ENCODE measurements around the gene PANX1.

Gene PANX1

DNA sequence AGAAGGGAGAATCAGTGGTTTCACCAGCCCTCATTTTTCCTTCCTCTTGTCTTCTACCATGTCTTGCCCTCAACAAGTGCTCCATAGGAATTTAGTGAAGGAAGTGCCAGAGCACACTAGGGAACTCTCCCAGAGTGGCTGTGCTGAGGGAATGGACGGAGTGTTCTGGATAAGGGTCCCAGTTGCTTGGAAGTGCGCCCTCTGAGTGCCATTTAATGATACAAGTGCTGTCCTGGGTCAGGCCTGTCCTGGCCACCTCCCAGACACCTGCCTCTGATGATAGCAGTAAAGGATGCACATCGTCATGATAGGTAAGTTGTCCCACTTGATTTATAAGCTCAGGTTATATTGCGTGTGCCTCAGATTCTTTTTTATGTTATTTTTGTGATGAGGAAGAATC, 5.1 kb downstream of the PANX1 start:
- TF ChIP-seq POLR2A (IDR thresholded peaks at IDR 0.05; ENCODE audit: low read length) (no peak), GATA1 (IDR thresholded peaks at IDR 0.05; ENCODE audit: low read depth, low read length) (no peak)
- DNase-seq = no peak

DNA sequence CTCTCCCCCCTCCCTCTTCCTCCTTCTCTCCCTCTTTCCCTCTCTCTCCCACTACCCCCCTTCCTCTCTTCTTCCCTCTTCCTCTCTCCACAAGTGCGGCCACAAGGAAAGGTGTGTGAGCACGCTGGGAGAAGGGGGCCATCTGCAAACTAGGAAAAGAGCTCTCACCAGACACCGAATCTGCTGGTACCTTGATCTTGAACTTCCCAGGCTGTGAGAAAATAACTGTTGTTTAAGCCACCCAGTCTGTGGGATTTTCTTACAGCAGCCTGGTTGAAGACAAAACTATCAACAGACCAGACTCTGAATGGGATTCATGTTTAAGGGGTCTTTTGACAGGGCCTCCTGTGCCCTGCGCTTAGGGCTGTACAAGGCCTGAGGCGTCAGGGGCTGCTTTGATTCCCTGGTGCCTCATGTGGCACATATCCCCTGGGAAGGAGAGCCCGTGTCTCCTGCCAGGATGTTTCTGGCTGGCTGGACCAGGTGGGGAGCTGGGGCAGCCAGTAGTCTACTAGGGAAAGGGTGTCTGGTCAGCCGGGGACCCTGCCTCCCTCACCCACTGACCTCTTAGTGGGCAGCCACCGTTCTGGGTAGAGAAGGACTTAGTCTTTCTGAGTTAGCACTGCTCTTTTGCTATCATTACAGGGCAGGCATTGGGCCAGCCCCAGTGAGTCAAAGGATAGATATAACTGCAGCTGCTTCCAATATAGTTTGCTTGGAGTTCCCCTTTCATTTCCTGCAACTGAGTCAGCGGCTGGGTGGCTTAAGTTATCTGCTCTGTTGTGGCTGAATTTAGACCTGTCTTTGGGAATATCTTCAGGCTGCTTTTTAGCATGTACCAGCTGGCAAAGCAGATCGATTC, 6.2 kb downstream of the PANX1 start:
- DNase-seq = peak; percentile 49 to 75
- TF ChIP-seq GATA1 (IDR thresholded peaks at IDR 0.05; ENCODE audit: low read depth, low read length) = no peak
- no peak for TF ChIP-seq POLR2A (IDR thresholded peaks at IDR 0.05; ENCODE audit: low read length)

DNA sequence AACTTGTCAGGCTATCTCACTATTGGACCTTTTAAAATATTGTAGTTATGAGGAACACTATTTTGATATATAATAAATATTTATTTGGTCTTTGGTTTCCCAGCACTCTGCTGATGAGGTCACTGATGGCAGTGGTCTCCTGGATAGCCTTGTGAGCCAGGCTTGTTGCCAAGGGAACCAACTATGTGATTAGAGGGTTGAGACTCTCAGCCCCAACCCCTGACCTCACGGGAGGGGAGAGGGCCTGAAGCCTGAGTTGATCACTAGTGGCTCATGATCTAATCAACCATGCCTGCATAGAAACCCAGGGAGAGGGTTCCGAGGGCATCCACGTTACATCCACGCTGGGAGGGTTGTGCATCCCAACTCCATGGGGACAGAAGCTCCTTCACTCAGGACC, 10.8 kb downstream of the PANX1 start:
- TF ChIP-seq GATA1 (IDR thresholded peaks at IDR 0.05; ENCODE audit: low read depth, low read length) = no peak
- no peak for TF ChIP-seq POLR2A (IDR thresholded peaks at IDR 0.05; ENCODE audit: low read length)
- DNase-seq = no peak

DNA sequence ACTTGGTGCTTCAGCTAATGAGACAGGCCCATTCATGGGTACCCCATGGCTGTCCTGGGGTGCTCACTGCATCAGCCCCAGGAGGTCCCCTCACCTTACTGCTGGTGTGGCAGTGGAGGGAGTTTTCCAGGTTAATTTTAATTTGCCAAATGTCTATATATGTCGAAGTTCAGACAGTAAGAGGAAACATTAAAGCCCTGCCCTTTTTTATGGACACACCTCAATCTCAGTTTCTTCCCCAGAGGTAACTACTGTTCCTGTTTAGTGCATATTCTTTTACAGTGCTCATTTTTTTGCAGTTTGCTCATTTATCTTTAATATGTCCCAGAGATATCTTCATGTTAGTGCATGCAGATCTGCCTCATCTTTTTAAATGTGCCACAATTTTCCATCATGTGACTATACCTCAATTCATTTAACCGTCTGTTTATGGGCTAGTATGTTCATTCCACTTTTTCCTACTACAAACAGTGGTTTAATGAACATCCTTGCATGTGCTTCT, 11.6 kb downstream of the PANX1 start:
- DNase-seq = no peak
- TF ChIP-seq POLR2A (IDR thresholded peaks at IDR 0.05; ENCODE audit: low read length) (no peak), GATA1 (IDR thresholded peaks at IDR 0.05; ENCODE audit: low read depth, low read length) (no peak)

DNA sequence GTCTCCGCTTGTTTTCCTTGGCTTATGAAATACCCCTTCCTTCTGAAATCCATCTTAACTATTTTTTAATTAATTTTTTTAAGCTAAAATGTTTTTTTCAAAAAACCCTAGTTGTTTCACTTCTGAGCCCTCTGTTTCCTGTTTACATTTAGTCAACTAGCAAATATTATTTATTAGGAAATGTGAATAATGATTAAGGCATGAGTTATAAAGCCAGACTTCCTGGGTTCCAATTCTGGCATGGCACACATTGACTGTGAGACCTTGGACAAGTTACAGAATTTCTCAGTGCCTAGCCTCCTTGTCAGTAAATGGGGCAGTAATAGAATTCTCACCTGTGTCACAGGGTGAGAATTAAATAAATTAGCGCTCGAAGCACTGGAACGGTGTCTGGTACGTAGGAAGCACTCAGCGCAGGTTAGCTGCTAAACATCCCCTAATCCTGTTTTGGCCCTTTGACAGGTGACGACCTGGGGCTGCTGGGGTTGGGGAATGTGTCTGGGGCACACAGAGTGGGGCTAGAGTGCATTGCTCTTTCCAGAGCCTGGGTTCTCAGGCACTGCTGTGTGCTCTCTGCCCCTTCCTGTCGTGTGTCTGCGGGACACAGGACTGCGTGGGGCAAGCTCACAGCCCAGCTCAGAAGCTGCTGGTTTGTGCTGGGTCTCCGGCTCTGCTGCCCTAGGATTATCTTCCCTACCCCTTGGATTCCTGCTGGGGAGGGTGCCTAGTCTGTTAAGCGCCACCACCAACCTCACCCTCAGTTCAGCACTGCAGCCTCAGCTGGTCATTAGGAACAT, 13.1 kb downstream of the PANX1 start:
- TF ChIP-seq POLR2A (IDR thresholded peaks at IDR 0.05; ENCODE audit: low read length) = no peak
- TF ChIP-seq GATA1 (IDR thresholded peaks at IDR 0.05; ENCODE audit: low read depth, low read length) = no peak
- no peak for DNase-seq

DNA sequence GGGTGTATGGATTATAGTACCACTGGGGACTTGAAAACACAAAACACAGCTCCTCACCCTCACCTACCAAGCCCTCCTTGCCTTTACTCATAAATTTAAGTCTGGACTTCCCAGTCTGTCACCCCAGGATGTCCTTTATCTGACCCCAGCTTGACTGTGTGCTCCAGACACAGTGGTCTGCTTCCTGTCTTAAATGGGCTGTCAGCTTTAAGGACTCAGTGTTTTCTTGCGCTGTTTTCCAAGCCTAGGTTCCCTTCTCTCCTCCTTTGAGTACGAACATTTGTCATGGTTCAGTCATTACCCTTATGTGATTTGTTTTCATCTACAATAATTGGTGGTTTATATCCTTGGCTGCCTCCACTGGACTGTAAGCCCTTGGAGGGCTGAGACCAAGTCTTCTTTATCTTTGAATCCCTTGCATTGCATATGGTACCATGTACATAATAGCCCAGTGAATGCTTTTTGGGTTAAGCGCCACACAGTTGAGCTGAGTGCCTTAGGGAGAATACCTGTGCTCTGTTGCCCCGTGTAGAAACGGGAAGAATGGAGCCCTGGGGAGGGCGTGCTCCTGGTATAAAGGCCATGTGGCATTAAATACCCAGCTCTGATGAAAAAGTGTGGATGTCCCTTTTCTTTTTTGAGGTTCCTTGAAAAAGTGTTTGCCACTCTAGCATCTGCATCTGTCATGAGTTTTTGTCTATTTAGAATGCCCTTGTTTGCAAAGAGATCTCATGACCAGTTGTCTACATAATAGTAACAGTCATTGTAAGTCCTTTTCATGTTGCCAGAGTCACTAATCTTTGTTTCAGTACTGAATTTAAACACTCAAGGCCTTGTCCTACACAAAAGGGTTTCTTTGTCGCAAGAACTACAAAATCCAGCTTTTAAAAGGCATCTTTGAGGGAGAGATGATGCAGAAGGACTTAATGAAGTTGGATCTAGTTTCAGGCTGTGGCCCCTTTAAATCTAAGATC, 14.0 kb downstream of the PANX1 start:
- DNase-seq = no peak
- no peak for TF ChIP-seq GATA1 (IDR thresholded peaks at IDR 0.05; ENCODE audit: low read depth, low read length)
- no peak for TF ChIP-seq POLR2A (IDR thresholded peaks at IDR 0.05; ENCODE audit: low read length)

DNA sequence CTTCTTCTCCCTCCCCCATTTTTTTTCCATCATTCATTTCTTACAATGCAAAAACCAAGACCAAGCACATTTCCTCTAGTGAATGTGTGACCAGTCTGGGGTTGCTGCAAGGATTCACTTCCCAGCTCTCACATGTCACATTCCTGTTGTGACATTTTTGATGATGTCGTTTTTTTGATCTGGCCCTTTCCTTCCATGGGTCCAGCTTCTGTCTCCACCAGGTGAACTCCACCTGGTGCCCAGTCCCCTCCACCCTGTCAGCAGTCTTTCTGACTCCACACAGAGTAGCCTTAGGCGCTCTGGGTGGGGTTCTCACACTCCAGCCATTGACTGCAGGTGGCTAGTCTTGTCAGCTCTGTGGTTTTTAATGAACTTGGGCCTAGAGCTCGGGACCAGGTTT, 15.6 kb downstream of the PANX1 start:
- no peak for DNase-seq
- TF ChIP-seq GATA1 (IDR thresholded peaks at IDR 0.05; ENCODE audit: low read depth, low read length) = no peak
- no peak for TF ChIP-seq POLR2A (IDR thresholded peaks at IDR 0.05; ENCODE audit: low read length)

DNA sequence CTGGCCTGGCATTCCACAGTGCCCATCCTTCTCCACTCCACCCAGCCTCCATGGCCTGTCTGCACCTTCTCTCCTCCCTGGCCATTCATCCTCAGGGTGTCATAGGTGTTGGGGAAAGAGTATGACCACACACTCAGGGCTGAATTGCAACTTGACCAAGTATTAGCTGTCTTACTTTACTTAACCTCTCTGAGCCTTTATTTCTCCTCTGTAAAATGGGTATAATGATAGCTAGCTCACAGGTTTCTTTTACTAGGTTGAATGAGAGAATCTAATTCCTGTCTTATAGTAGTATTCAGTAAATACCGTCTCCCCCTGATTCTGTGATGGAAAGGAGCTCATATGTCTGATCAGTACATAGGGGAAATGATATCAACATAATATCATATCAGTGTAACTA, 16.0 kb downstream of the PANX1 start:
- TF ChIP-seq POLR2A (IDR thresholded peaks at IDR 0.05; ENCODE audit: low read length) = no peak
- no peak for TF ChIP-seq GATA1 (IDR thresholded peaks at IDR 0.05; ENCODE audit: low read depth, low read length)
- no peak for DNase-seq

DNA sequence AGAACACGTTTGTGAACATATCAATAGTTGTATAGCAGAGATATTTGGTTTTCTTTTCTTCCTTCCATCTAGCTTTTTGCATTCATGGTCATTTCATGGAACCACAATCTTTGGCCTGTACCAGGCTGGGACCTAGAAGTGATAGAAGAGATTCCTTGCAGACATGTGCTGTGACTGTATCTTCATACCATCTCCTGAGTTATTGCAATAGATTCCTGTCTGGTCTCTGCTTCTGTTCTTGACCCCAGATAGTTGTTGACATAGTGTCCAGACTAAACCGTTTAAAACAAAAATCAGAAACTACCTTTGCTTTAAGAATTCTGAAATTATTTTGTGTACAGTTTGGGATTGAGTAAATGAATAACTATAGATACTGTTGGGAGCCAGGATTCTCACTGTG, 16.8 kb downstream of the PANX1 start:
- DNase-seq = no peak
- TF ChIP-seq GATA1 (IDR thresholded peaks at IDR 0.05; ENCODE audit: low read depth, low read length) = no peak
- no peak for TF ChIP-seq POLR2A (IDR thresholded peaks at IDR 0.05; ENCODE audit: low read length)

DNA sequence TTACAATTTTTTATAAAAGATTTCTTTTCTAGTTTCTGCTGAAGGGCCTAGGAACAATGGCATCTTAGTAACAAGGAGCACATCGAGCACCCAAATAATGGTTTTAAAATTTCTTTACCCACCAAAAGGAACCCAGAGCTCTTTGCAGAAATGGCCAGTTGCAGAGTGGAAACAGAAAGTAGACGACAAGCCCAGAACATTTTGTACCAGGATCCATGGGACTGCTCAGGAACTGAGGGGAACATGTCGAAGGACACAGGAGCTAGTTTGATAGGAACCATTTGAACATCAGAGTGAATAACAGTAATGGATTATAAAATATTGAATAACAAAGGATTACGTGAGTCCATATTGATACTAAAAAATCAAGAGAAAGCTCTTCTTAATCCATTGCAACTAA, 17.3 kb downstream of the PANX1 start:
- DNase-seq = no peak
- TF ChIP-seq POLR2A (IDR thresholded peaks at IDR 0.05; ENCODE audit: low read length) (no peak), GATA1 (IDR thresholded peaks at IDR 0.05; ENCODE audit: low read depth, low read length) (no peak)

DNA sequence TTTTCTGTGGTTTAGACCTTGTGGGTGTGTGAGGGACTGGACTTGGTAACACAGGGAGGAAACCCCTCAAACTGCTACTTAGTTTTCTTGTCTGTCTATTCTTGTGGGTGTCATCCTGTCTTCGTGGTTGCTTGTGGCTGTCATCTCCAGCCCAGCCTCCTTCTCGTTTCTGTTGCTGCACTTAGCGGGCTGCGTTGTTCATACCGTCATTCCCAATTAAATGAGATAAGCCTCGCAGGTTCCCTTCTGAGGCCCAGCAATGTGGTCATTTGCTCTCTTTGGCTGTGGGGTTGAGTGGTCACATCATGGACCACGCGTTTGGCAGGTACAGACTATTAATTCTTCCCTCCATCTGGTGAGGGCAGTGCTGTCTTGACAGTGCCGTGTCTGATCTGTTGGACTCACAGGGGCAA, 18.8 kb downstream of the PANX1 start:
- TF ChIP-seq POLR2A (IDR thresholded peaks at IDR 0.05; ENCODE audit: low read length) (no peak), GATA1 (IDR thresholded peaks at IDR 0.05; ENCODE audit: low read depth, low read length) (no peak)
- DNase-seq = no peak

DNA sequence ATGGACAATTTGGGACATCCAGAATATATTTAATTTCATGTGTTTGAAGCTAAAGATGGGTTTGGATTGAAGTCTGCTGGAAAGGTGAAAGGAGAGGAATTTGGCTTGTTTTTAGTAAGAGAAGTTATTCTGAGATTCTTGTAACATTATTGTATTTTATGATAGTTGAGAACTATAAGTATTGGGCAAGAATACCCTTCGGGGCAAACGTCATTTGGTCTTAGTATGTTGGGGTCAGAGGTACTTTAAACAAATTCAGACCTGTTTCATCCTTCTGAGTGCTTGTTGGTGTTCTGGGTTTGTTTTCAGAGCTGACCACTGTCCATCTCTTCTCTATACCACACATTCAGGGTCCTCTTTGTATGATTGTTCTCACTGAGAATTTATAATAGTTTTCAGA, 19.5 kb downstream of the PANX1 start:
- no peak for TF ChIP-seq POLR2A (IDR thresholded peaks at IDR 0.05; ENCODE audit: low read length)
- no peak for TF ChIP-seq GATA1 (IDR thresholded peaks at IDR 0.05; ENCODE audit: low read depth, low read length)
- no peak for DNase-seq

DNA sequence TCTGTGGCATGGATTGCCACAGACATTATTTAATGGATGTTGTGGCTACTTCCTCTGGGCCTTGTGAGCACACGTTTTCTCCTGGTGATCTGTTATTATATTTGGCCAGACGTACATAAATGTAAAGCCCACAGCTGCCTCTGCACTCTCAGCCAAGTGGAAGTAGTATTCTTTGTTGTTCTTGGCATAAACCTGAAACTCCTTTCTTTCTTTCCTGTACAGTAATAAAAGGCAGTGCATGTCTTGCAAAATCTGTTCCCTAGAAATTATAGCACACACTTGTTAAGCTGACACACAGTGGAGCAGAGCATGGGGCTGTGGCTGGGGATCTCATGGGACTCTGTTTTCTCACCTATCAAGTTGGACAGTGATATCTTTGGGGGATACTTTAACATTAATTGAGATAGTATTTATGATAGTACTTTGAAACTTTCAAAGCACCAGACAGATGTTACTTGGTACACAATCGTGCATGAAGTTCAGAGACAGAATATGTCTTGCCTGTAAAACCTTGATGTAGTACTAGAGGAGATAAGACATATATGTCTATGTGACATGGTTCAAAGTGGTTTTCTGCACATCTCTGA, 20.9 kb downstream of the PANX1 start:
- no peak for DNase-seq

More for the DNA sequence above, 20.9 kb downstream of the PANX1 start:
- TF ChIP-seq POLR2A (IDR thresholded peaks at IDR 0.05; ENCODE audit: low read length) (no peak), GATA1 (IDR thresholded peaks at IDR 0.05; ENCODE audit: low read depth, low read length) (no peak)
